Activated T-cell treated with anti-CD3 and anti-CD28 coated beads for 24 hours (primary cell): ENCODE measurements around the gene ANGPTL4.
"Not testable (repeated sequence)": the region's sequence is repeated elsewhere in the genome, so short reads cannot be mapped to it uniquely, and the experiment has no call there.

Source experiments
- DNase-seq: peaks from one replicate; pipeline ENCODE4 v3.0.0-alpha.2; 2020; ENCODE audit warnings: low read depth

ANGPTL4 gene

GRCh38 chr19:8389891-8390616, 26.1 kb downstream of the ANGPTL4 start, which contains the start of gene RAB11B:
TSS of gene RAB11B (plus strand) at chr19:8390360. CDS start at chr19:8390417, 57 bp downstream.
- peak; percentile 98 for DNase-seq

DNA sequence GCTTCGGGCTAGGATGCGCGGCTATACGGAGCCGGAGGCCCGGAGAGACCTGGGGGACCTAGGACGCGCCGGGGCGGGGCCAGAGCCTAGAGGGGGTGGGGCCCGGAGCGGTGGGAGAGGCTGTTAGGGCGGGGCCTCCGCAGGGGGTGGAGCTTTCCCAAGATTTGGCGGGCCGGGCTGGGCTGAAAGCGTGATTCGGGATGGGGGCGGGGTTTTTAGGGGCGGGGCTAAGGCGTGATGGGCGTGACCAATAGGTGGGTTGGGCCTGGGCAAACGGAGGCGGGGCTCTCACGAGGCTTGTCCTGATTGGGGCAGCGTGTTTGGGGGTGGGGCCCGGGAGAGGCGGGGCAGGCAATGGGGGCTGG, 26.6 kb downstream of the ANGPTL4 start:
- DNase-seq = peak; percentile 90

DNA sequence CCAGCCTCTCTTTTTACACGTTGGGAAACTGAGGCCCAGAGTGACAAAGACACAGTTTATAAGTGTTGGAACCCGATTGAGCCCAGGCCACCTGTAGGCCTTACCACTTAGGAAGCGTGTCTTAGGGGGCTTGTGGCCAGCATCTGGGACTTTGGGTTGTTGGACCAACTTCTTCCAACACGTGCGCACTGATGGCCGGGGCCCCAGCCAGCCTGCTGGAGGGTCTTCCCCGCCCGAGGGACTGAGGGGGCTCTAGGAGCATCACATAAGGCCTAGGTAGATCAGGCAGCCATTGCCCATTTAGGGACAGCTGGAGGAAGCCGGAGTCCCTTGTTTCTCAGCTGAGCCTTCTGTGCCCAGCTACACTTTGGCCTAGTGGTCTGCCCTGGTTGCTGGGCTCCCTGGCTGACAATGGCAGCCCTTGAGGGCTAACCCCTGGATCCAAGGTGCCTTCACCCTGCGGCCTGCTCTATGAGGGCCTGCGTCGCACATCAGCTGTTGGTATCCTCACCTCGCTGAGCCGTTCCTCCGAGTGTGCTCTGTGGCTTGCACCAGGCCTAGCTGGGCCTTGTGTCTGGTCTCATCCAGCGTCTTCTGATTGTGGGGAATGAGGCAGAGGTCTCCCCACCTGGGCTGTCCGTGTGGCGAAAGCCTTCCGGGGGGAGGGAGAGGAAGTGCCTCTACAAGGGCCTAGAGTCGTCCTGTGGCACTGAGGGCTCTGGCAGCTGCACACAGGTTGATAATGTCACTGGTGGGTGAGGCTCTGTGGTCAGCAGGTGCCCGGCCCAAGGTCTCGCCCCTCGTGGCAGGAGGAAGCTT, 27.5 kb downstream of the ANGPTL4 start:
- DNase-seq = no peak

GRCh38 chr19:8392017-8392591, 28.1 kb downstream of the ANGPTL4 start:
- no peak for DNase-seq

GRCh38 chr19:8393192-8393870, 29.4 kb downstream of the ANGPTL4 start:
- DNase-seq = no peak

GRCh38 chr19:8393871-8394250, 29.9 kb downstream of the ANGPTL4 start:
- no peak for DNase-seq

DNA sequence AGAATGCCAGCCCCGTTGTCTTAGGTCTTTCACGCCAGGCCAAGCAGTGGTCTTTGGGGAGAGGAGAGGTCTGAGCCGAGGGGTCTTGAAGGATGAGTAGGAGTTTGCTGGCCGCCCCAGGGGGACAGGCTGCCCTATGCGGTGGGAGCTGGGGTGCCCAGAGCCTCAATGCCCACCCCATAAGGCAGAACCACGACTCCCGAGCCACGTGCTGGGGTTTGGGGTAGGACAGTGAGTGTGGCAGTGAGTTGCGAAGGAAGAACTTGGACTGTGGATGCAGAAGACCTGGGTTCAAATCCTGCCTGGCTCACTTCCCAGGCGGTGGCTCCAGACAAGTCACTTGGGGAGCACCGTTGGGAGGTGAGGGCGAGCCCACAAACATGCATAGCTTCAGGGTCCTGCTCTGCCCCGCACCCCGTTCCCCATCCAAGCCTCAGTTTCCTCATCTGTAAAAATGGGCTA, 31.7 kb downstream of the ANGPTL4 start:
- no peak for DNase-seq

GRCh38 chr19:8396185-8396562, 32.2 kb downstream of the ANGPTL4 start:
- no peak for DNase-seq

GRCh38 chr19:8396563-8397203, 32.7 kb downstream of the ANGPTL4 start:
- DNase-seq = peak; percentile 62

DNA sequence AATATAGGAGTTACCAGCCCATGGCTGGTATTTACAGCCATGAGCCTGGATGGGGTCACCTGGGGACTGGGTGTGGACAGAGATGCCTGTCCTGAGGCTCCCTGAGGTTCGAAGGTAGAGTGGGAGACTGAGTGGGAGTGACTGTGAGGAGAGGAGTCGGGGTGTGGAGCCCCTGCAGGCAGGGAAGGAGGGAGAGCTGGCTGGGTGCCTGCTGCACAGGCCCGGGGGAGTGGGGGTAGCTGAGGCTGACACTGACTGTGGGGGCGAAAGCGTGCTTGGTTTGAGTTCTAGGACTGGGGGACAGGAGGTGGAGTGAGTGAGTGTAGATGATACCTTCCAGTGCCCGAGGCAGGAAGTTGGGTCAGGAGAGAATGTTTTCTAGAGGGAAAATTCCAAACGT, 33.3 kb downstream of the ANGPTL4 start:
- no peak for DNase-seq

- DNase-seq = no peak
Measured at GRCh38 chr19:8397746-8398310, 33.9 kb downstream of the ANGPTL4 start.

GRCh38 chr19:8398311-8398771, 34.4 kb downstream of the ANGPTL4 start:
- no peak for DNase-seq

GRCh38 chr19:8399681-8400188, 35.8 kb downstream of the ANGPTL4 start:
- no peak for DNase-seq

DNA sequence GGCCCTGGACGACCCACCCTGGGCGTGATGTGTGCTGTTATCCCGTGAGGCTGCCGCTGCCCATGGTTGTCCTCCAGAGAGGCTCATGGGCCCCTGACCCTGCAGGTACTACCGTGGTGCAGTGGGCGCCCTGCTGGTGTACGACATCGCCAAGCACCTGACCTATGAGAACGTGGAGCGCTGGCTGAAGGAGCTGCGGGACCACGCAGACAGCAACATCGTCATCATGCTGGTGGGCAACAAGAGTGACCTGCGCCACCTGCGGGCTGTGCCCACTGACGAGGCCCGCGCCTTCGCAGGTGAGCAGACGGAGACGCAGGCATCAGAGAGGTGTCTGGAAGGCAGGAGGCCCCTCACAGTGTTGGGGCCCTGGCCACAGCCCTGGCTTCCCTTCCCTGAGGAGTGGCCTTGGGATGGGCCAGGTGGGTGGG, 38.0 kb downstream of the ANGPTL4 start:
- DNase-seq = no peak

DNA sequence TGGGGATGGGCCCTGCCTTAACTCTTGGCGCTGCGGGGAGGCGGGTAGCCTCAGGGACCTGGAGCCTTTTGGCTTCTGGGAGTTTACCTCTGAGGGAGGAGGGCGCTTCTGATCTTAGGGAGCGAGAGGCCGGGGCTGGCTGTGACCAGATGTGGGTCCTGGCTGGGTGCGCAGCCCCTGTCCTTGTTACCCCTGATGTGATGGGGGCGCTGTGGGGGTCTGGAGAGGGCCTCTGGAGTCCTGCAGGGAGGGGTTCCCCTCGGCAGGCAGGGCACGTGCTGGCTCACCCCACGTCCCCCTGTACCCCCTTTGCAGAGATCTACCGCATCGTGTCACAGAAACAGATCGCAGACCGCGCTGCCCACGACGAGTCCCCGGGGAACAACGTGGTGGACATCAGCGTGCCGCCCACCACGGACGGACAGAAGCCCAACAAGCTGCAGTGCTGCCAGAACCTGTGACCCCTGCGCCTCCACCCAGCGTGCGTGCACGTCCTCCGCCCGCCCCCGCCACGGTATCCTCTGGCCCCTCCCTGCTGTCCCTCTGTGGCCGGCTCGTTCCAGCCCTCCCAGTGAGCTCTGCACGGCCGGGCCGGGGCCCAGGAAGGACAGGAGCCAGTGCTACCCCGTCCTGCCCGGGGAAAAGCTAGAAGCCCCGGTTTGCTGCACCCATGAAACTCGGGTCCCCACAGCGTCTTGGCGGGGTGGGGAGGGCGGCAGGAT, 39.3 kb downstream of the ANGPTL4 start:
- DNase-seq = no peak

- DNase-seq = no peak
Measured at GRCh38 chr19:8403820-8404109, 39.8 kb downstream of the ANGPTL4 start.

- DNase-seq = no peak
Measured at GRCh38 chr19:8404391-8405151, 40.6 kb downstream of the ANGPTL4 start.

DNA sequence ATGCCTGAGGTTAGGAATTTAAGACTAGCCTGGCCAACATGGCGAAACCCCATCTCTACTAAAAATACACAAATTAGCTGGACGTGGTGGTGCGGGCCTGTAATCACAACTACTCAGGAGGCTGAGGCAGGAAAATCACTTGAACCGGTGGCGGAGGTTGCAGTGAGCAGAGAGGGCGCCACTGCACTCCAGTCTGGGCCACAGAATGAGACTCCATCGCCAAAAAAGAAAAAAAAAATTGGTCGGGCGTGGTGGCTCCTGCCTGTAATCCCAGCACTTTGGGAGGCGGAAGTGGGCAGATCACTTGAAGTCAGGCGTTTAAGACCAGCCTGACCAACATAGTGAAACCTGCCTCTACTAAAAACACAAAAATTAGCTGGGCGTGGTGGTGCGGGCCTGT, 46.8 kb downstream of the ANGPTL4 start:
- DNase-seq = not testable (repeated sequence)

- peak; percentile 98 for DNase-seq
Measured at GRCh38 chr19:8412783-8413628, 49.1 kb downstream of the ANGPTL4 start, which contains the start of gene MARCHF2. TSS of gene MARCHF2 (plus strand) at chr19:8413305. CDS start at chr19:8421841, 8,536 bp downstream.
